HepG2 (cell line): ENCODE data around the gene PLAGL2. TPM values are rescaled to one million over a fixed set of nuclear protein-coding genes. Genes with fewer than 3 reads are reported as not detected.
A peak's percentile ranks its signal among the peaks of the same experiment; 100 is the strongest.

Source experiments
- EEA1 ChIP-seq: sonication (generic); formaldehyde crosslinking; IDR thresholded peaks from 2 replicates; pipeline ENCODE4 v1.5.1; 2020; ENCODE audit warnings: mild to moderate bottlenecking, missing genetic modification reagents, borderline replicate concordance
- FOSL1 ChIP-seq: sonication (generic); formaldehyde crosslinking; IDR thresholded peaks from 2 replicates; pipeline ENCODE4 v1.9.0; 2021; ENCODE audit warnings: missing genetic modification reagents, borderline replicate concordance
- HNF1A ChIP-seq, 2 experiments: sonication (generic) in 1 of 2; formaldehyde crosslinking in 1 of 2; IDR thresholded peaks; 2 replicates each; pipeline versions ENCODE4 v1.4.0 to v1.6.1; 2016 to 2020; ENCODE audit warnings: borderline replicate concordance in 1 of 2, low read depth in 1 of 2, mild to moderate bottlenecking in 1 of 2, missing genetic modification reagents in 1 of 2
- MTA1 ChIP-seq: sonication (generic); formaldehyde crosslinking; IDR thresholded peaks from 2 replicates; pipeline ENCODE4 v1.4.0; 2020; ENCODE audit warnings: missing genetic modification reagents, mild to moderate bottlenecking, borderline replicate concordance
- NFYB ChIP-seq: sonication (generic); formaldehyde crosslinking; IDR thresholded peaks from 2 replicates; pipeline ENCODE4 v1.4.0; 2020; ENCODE audit warnings: missing genetic modification reagents
- NR3C1 ChIP-seq: sonication (generic); formaldehyde crosslinking; IDR thresholded peaks from 2 replicates; pipeline ENCODE4 v1.4.0; 2020; ENCODE audit warnings: missing genetic modification reagents
- PAXIP1 ChIP-seq: sonication (generic); formaldehyde crosslinking; conservative IDR thresholded peaks from 2 replicates; pipeline ENCODE4 v1.4.0; 2020; ENCODE audit warnings: mild to moderate bottlenecking, missing genetic modification reagents, moderate library complexity
- THAP9 ChIP-seq: sonication (generic); formaldehyde crosslinking; IDR thresholded peaks from 2 replicates; pipeline ENCODE4; 2020; ENCODE audit warnings: missing genetic modification reagents, mild to moderate bottlenecking, borderline replicate concordance
- ZNF12 ChIP-seq: sonication (generic); formaldehyde crosslinking; IDR thresholded peaks from 2 replicates; pipeline ENCODE4 v1.5.0; 2020; ENCODE audit warnings: missing genetic modification reagents
- ZNF143 ChIP-seq: sonication (generic); formaldehyde crosslinking; IDR thresholded peaks from 2 replicates; pipeline ENCODE4 v1.4.0; 2020; ENCODE audit warnings: missing genetic modification reagents
- ZNF704 ChIP-seq: sonication (generic); formaldehyde crosslinking; IDR thresholded peaks from 2 replicates; pipeline ENCODE4 v1.8.1; 2023; ENCODE audit warnings: mild to moderate bottlenecking, inconsistent platforms, moderate library complexity, missing genetic modification reagents, borderline replicate concordance
- ZNF879 ChIP-seq: sonication (generic); formaldehyde crosslinking; IDR thresholded peaks from 2 replicates; pipeline ENCODE4 v1.8.1; 2023; ENCODE audit warnings: missing genetic modification reagents
- polyA plus RNA-seq, 8 experiments: library from polyadenylated mRNA; depleted of rRNA in 3 of 8; stranded (reverse) in 7 of 8; unstranded in 1 of 8; fragments of >200 nt; fragmentation: Illumina TruSeq in 4 of 8; extraction: Trizol in 4 of 8; gene quantifications; 2 replicates each; pipeline versions ENCODE4 v1.2.1 to v1.2.3, GENCODE V29; 2011 to 2016; ENCODE audit warnings: low read depth in 4 of 8, missing spikeins in 1 of 8, mixed read lengths in 1 of 8; ENCODE audit not compliant: insufficient read depth in 1 of 8
- total RNA-seq, 5 experiments: library from RNA; depleted of rRNA; stranded (reverse); fragments of >200 nt; fragmentation: Illumina TruSeq; extraction: Trizol; gene quantifications; 2 replicates each; pipeline ENCODE4 v1.2.3, GENCODE V29; 2016; ENCODE audit warnings: low read depth in 1 of 5
- TF ChIP-seq, protein P1 (sequence below): IDR thresholded peaks from 2 replicates; pipeline ENCODE4 v1.6.1; 2016; ENCODE audit warnings: low read depth

PLAGL2 gene
- total and polyA plus RNA-seq, 2 of the 13 experiments (the other 11 are each of a cell fraction or from before 2014, with no cell fraction given), result 15.2 to 15.3 TPM

- TF ChIP-seq HNF1A (IDR thresholded peaks at IDR 0.05; ENCODE audit: low read depth) (no peak), HNF1A (CRISPR knock-in tag; IDR thresholded peaks at IDR 0.05; ENCODE audit: borderline replicate concordance) (peak; percentile 70; the same call in 1 of the 2 replicates), ZNF704 (CRISPR knock-in tag) (no peak), THAP9 (CRISPR knock-in tag) (peak; percentile 81), ZNF879 (CRISPR knock-in tag) (no peak), ZNF12 (CRISPR knock-in tag) (no peak), FOSL1 (CRISPR knock-in tag) (no peak), ZNF143 (peak; percentile 87), NR3C1 (CRISPR knock-in tag) (no peak), EEA1 (no peak; the same call in none of the 2 replicates), NFYB (CRISPR knock-in tag) (peak; percentile 12; the same call in 1 of the 2 replicates), MTA1 (CRISPR knock-in tag) (peak; percentile 85; the same call in 1 of the 2 replicates), PAXIP1 (CRISPR knock-in tag) (peak; percentile 30; the same call in 1 of the 2 replicates)
- TF ChIP-seq, protein P1, sequence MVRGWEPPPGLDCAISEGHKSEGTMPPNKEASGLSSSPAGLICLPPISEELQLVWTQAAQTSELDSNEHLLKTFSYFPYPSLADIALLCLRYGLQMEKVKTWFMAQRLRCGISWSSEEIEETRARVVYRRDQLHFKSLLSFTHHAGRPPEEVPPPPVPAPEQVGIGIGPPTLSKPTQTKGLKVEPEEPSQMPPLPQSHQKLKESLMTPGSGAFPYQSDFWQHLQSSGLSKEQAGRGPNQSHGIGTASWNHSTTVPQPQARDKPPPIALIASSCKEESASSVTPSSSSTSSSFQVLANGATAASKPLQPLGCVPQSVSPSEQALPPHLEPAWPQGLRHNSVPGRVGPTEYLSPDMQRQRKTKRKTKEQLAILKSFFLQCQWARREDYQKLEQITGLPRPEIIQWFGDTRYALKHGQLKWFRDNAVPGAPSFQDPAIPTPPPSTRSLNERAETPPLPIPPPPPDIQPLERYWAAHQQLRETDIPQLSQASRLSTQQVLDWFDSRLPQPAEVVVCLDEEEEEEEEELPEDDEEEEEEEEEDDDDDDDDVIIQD (CRISPR knock-in tag), result peak; percentile 47; the same call in 1 of the 2 replicates
These were observed at the start of gene PLAGL2, which contains the start of gene POFUT1 (continued) for GRCh38 chr20:32207626-32208498.
